ENCODE results near the gene SOHLH1.

SOHLH1 gene

GRCh38 chr9:135701959-135702721 lies 2.9 kb upstream of the SOHLH1 start, which contains the start of gene KCNT1:
KCNT1 (plus strand) TSS chr9:135702185; CDS start chr9:135702259, 74 bp downstream.
- peak; percentile 53 for DNase-seq

GRCh38 chr9:135701067-135701958 lies 2.0 kb upstream of the SOHLH1 start:
- DNase-seq = no peak

- no peak for DNase-seq
Observed at GRCh38 chr9:135700525-135700924, 1.2 kb upstream of the SOHLH1 start.

- no peak for DNase-seq
Observed at GRCh38 chr9:135698767-135699166, 514 bp downstream of the SOHLH1 start.

GRCh38 chr9:135698236-135698635 lies 1.0 kb downstream of the SOHLH1 start:
- DNase-seq = no peak

- DNase-seq = no peak
Observed at GRCh38 chr9:135697226-135697625, 2.1 kb downstream of the SOHLH1 start.

- DNase-seq = no peak
Observed at GRCh38 chr9:135696446-135696845, 2.8 kb downstream of the SOHLH1 start.

GRCh38 chr9:135695642-135696041 lies 3.6 kb downstream of the SOHLH1 start:
- no peak for DNase-seq

GRCh38 chr9:135695036-135695435 lies 4.2 kb downstream of the SOHLH1 start:
- DNase-seq = no peak

- DNase-seq = no peak
Observed at GRCh38 chr9:135694414-135694813, 4.9 kb downstream of the SOHLH1 start.

- DNase-seq = no peak
Observed at GRCh38 chr9:135693771-135694170, 5.5 kb downstream of the SOHLH1 start.

GRCh38 chr9:135693265-135693664 lies 6.0 kb downstream of the SOHLH1 start:
- no peak for DNase-seq

- no peak for DNase-seq
Observed at GRCh38 chr9:135692410-135692809, 6.9 kb downstream of the SOHLH1 start.

GRCh38 chr9:135690836-135691570 lies 8.3 kb downstream of the SOHLH1 start:
- no peak for DNase-seq

GRCh38 chr9:135689011-135689410 lies 10.3 kb downstream of the SOHLH1 start:
- DNase-seq = no peak

GRCh38 chr9:135687216-135687615 lies 12.1 kb downstream of the SOHLH1 start:
- no peak for DNase-seq

- DNase-seq = no peak
Observed at GRCh38 chr9:135684691-135685090, 14.6 kb downstream of the SOHLH1 start.

- DNase-seq = no peak
Observed at GRCh38 chr9:135683401-135684034, 15.8 kb downstream of the SOHLH1 start.

- DNase-seq = no peak
Observed at GRCh38 chr9:135681161-135681560, 18.1 kb downstream of the SOHLH1 start.

- DNase-seq = no peak
Observed at GRCh38 chr9:135680056-135680455, 19.2 kb downstream of the SOHLH1 start.

GRCh38 chr9:135678236-135679017 lies 20.9 kb downstream of the SOHLH1 start:
- DNase-seq = no peak

- DNase-seq = no peak
Observed at GRCh38 chr9:135677641-135678168, 21.6 kb downstream of the SOHLH1 start.

All from stimulated activated CD4-positive, alpha-beta T cell treated with anti-CD3 and anti-CD28 coated beads, Interleukin-1b, Interleukin-23, amount 100 ng/mL, for 48 hours (primary cell).